GM04503 (cell line): ENCODE results near the gene TMEM132E.

Experiments
- DNase-seq: peaks from one replicate; pipeline ENCODE4 v3.0.0-alpha.2; 2012; ENCODE audit warnings: low read depth

The TMEM132E gene

GRCh38 chr17:34570506-34570905, 8.9 kb upstream of the TMEM132E start:
- no peak for DNase-seq

- DNase-seq: no peak
Measured at GRCh38 chr17:34571428-34572130, 7.8 kb upstream of the TMEM132E start.

GRCh38 chr17:34572483-34572882, 6.9 kb upstream of the TMEM132E start:
- no peak for DNase-seq

- no peak for DNase-seq
Measured at GRCh38 chr17:34575182-34575581, 4.2 kb upstream of the TMEM132E start.

- DNase-seq: no peak
Measured at GRCh38 chr17:34578016-34578415, 1.4 kb upstream of the TMEM132E start.

- DNase-seq: no peak
Measured at GRCh38 chr17:34578656-34579016, 746 bp upstream of the TMEM132E start.

- DNase-seq: no peak
Measured at GRCh38 chr17:34579979-34580684, 750 bp downstream of the TMEM132E start.

- DNase-seq: no peak
Measured at GRCh38 chr17:34580685-34581445, 1.5 kb downstream of the TMEM132E start.

- no peak for DNase-seq
Measured at GRCh38 chr17:34581446-34582184, 2.2 kb downstream of the TMEM132E start.

- DNase-seq: no peak
Measured at GRCh38 chr17:34582185-34582900, 3.0 kb downstream of the TMEM132E start.

GRCh38 chr17:34582901-34583245, 3.5 kb downstream of the TMEM132E start:
- DNase-seq: no peak

- DNase-seq: no peak
Measured at GRCh38 chr17:34584805-34585416, 5.5 kb downstream of the TMEM132E start.

GRCh38 chr17:34586346-34586846, 7.0 kb downstream of the TMEM132E start:
- DNase-seq: no peak

- no peak for DNase-seq
Measured at GRCh38 chr17:34588266-34588665, 8.9 kb downstream of the TMEM132E start.

- DNase-seq: no peak
Measured at GRCh38 chr17:34589120-34589965, 10.0 kb downstream of the TMEM132E start.

GRCh38 chr17:34592002-34592401, 12.6 kb downstream of the TMEM132E start:
- no peak for DNase-seq

- no peak for DNase-seq
Measured at GRCh38 chr17:34596920-34597319, 17.5 kb downstream of the TMEM132E start.

GRCh38 chr17:34598161-34598776, 18.9 kb downstream of the TMEM132E start:
- no peak for DNase-seq

- no peak for DNase-seq
Measured at GRCh38 chr17:34601416-34601815, 22.0 kb downstream of the TMEM132E start.

GRCh38 chr17:34603974-34604373, 24.6 kb downstream of the TMEM132E start:
- no peak for DNase-seq
